ENCODE data around the gene KANSL1. TPM values are rescaled to one million over a fixed set of nuclear protein-coding genes. Genes with fewer than 3 reads are reported as not detected.

The KANSL1 gene
- total RNA-seq, 1 experiment from 2014 or later, result 83.0 TPM

- Mint-ChIP-seq H3K4me1 (ENCODE audit: low read depth, unreplicated experiment) (peaks cover 29% of the 10 kb centered on the region), H3K9me3 (ENCODE audit: unreplicated experiment) (no peaks in the 10 kb centered on the region), H3K27me3 (ENCODE audit: insufficient read depth, unreplicated experiment) (no peaks in the 10 kb centered on the region), H3K36me3 (ENCODE audit: insufficient read depth, unreplicated experiment) (peaks cover 27% of the 10 kb centered on the region), H3K27ac (ENCODE audit: unreplicated experiment) (no peak overlapping the region), H3K4me3 (ENCODE audit: unreplicated experiment) (no peak overlapping the region)
- no peak for TF ChIP-seq CTCF (IDR thresholded peaks at IDR 0.05; ENCODE audit: insufficient read depth in 1 of 2, low read depth in 1 of 2, low read length in 1 of 2, severe bottlenecking in 1 of 2, unreplicated experiment in 1 of 2)
- no peaks in the 10 kb centered on the region for H3K9me3 ChIP-seq
- no peaks in the 10 kb centered on the region for H3K27me3 ChIP-seq (replicated peaks; ENCODE audit: control insufficient read depth, insufficient read depth, low read length)
- CTCF ChIA-PET, result no interaction called here
- no peak for DNase-seq
- intact Hi-C loops (cut with micrococcal nuclease; ENCODE audit: unreplicated experiment), result no loop called here
- peaks cover 16% of the 10 kb centered on the region for H3K4me1 ChIP-seq
- no peak overlapping the region for H3K4me3 ChIP-seq (ENCODE audit: low read depth, low read length)
- POLR2A ChIA-PET, result no interaction called here
- H3K36me3 ChIP-seq (ENCODE audit: control insufficient read depth, insufficient read depth, low read length), result no peaks in the 10 kb centered on the region
- no TSS peak for BruUV-seq (replicated peaks)
Observed at GRCh38 chr17:46162866-46163265, 30.4 kb downstream of the KANSL1 start.

GRCh38 chr17:46160169-46160568 lies 33.1 kb downstream of the KANSL1 start:
- Histone ChIP-seq H3K4me1 (peaks cover 13% of the 10 kb centered on the region; the same call in 1 of the 2 replicates), H3K27me3 (replicated peaks; ENCODE audit: control insufficient read depth, insufficient read depth, low read length) (no peaks in the 10 kb centered on the region), H3K4me3 (ENCODE audit: low read depth, low read length) (no peak overlapping the region), H3K36me3 (ENCODE audit: control insufficient read depth, insufficient read depth, low read length) (no peaks in the 10 kb centered on the region), H3K9me3 (no peaks in the 10 kb centered on the region)
- H3K27me3 Mint-ChIP-seq (ENCODE audit: insufficient read depth, unreplicated experiment), result no peaks in the 10 kb centered on the region
- no peaks in the 10 kb centered on the region for H3K9me3 Mint-ChIP-seq (ENCODE audit: unreplicated experiment)
- POLR2A ChIA-PET, result no interaction called here
- CTCF ChIA-PET, result no interaction called here
- TF ChIP-seq CTCF (IDR thresholded peaks at IDR 0.05; ENCODE audit: insufficient read depth in 1 of 2, low read depth in 1 of 2, low read length in 1 of 2, severe bottlenecking in 1 of 2, unreplicated experiment in 1 of 2), result no peak
- peaks cover 19% of the 10 kb centered on the region for H3K4me1 Mint-ChIP-seq (ENCODE audit: low read depth, unreplicated experiment)
- H3K4me3 Mint-ChIP-seq (ENCODE audit: unreplicated experiment), result no peak overlapping the region
- H3K36me3 Mint-ChIP-seq (ENCODE audit: insufficient read depth, unreplicated experiment), result peaks cover 26% of the 10 kb centered on the region
- no peak for DNase-seq
- BruUV-seq (replicated peaks), result no TSS peak
- H3K27ac Mint-ChIP-seq (ENCODE audit: unreplicated experiment), result no peak overlapping the region
- intact Hi-C loops (cut with micrococcal nuclease; ENCODE audit: unreplicated experiment), result no loop called here

GRCh38 chr17:46159686-46160085 lies 33.5 kb downstream of the KANSL1 start:
- no peak overlapping the region for H3K4me3 ChIP-seq (ENCODE audit: low read depth, low read length)
- intact Hi-C loops (cut with micrococcal nuclease; ENCODE audit: unreplicated experiment), result no loop called here
- DNase-seq, result no peak
- H3K9me3 Mint-ChIP-seq (ENCODE audit: unreplicated experiment), result no peaks in the 10 kb centered on the region
- H3K36me3 Mint-ChIP-seq (ENCODE audit: insufficient read depth, unreplicated experiment), result peaks cover 26% of the 10 kb centered on the region
- H3K4me1 ChIP-seq, result peaks cover 13% of the 10 kb centered on the region; the same call in 1 of the 2 replicates
- H3K36me3 ChIP-seq (ENCODE audit: control insufficient read depth, insufficient read depth, low read length), result no peaks in the 10 kb centered on the region
- peaks cover 19% of the 10 kb centered on the region for H3K4me1 Mint-ChIP-seq (ENCODE audit: low read depth, unreplicated experiment)
- no peak overlapping the region for H3K4me3 Mint-ChIP-seq (ENCODE audit: unreplicated experiment)
- no peaks in the 10 kb centered on the region for H3K27me3 Mint-ChIP-seq (ENCODE audit: insufficient read depth, unreplicated experiment)
- POLR2A ChIA-PET, result no interaction called here
- BruUV-seq (replicated peaks), result no TSS peak
- H3K9me3 ChIP-seq, result no peaks in the 10 kb centered on the region
- H3K27me3 ChIP-seq (replicated peaks; ENCODE audit: control insufficient read depth, insufficient read depth, low read length), result no peaks in the 10 kb centered on the region
- CTCF ChIA-PET, result interaction anchor here (0.6 kb wide), 1 partner anchor 676 kb away, joined by 4 read pairs; no protein-coding TSS in a partner anchor
- H3K27ac Mint-ChIP-seq (ENCODE audit: unreplicated experiment), result no peak overlapping the region
- TF ChIP-seq CTCF (IDR thresholded peaks at IDR 0.05; ENCODE audit: insufficient read depth in 1 of 2, low read depth in 1 of 2, low read length in 1 of 2, severe bottlenecking in 1 of 2, unreplicated experiment in 1 of 2), result no peak
